ENCODE measurements around the gene NLRP14. TPM values are rescaled to one million over a fixed set of nuclear protein-coding genes. Genes with fewer than 3 reads are reported as not detected.

Gene NLRP14
- total and polyA plus RNA-seq, 2 of the 8 experiments (the other 6 are each of a cell fraction or from before 2014, with no cell fraction given), result 0.05 TPM; not detected in 1

DNA sequence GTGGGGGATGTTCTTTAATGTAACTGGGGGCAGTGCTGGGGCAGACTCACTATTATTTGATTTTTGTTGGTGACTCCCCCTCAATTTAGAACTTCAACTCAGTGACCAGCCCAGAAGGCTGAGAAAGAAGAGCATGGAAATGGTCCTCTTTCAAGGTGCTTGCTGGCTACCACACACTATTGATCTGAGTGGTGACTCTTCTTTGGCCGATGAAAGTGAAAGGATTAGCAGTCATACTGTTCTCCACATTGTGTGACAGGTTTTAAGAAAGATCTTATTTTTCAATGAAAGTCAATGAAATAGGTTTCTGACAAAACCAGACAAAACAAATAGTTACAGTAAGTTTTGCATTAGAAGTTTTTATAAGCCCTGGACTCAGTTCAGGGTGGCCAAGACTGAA, 29.9 kb downstream of the NLRP14 start:
- no peaks in the 10 kb centered on the region for H3K23me2 ChIP-seq (ENCODE audit: low read depth, low read length)
- 100% methylated on average over 1 of the region's 1 CpG; no CpG with 5 or more reads in 1 of the 2 experiments for WGBS, 2 experiments (ENCODE audit: extremely low coverage in 1 of 2, insufficient coverage in 1 of 2, insufficient read length in 1 of 2, insufficient replicate concordance in 2 of 2, low coverage in 1 of 2, low lambda C conversion rate in 2 of 2, missing lambda C conversion rate in 1 of 2)
- no peak overlapping the region for H2AK5ac ChIP-seq (ENCODE audit: low read depth, low read length)
- no peak overlapping the region for H3K27ac ChIP-seq (ENCODE audit: low read depth, low read length)
- no peak overlapping the region for H3K18ac ChIP-seq (ENCODE audit: extremely low read depth, low read length)
- H3K4me3 ChIP-seq (ENCODE audit: extremely low read depth in 1 of 4, insufficient read depth in 2 of 4, low read depth in 3 of 4, low read length in 4 of 4), result no peak overlapping the region
- no peak overlapping the region for H2BK15ac ChIP-seq (ENCODE audit: low read length)
- no peak overlapping the region for H4K8ac ChIP-seq (ENCODE audit: extremely low read depth, insufficient read depth, low read length)
- H2AFZ ChIP-seq (ENCODE audit: low read length), result no peak overlapping the region
- no peak overlapping the region for H2BK120ac ChIP-seq (replicated peaks; ENCODE audit: low read depth, low read length)
- no peaks in the 10 kb centered on the region for H3K36me3 ChIP-seq (ENCODE audit: control insufficient read depth in 2 of 4, insufficient read depth in 4 of 4, low read length in 3 of 4)
- no peaks in the 10 kb centered on the region for H3K4me1 ChIP-seq (replicated peaks in 1 of 4; ENCODE audit: control insufficient read depth in 3 of 4, insufficient read depth in 4 of 4, low read length in 3 of 4)
- no peaks in the 10 kb centered on the region for H4K20me1 ChIP-seq (replicated peaks in 1 of 2; ENCODE audit: control insufficient read depth in 1 of 2, insufficient read depth in 2 of 2, low read length in 2 of 2)
- H2BK12ac ChIP-seq (ENCODE audit: low read depth, low read length), result no peak overlapping the region
- ChIA-PET POLR2A (ENCODE audit: partially characterized antibody) (no interaction called here), CTCF (ENCODE audit: partially characterized antibody) (no interaction called here)
- no peaks in the 10 kb centered on the region for H3K79me2 ChIP-seq (ENCODE audit: control insufficient read depth in 1 of 2, insufficient read depth in 2 of 2, low read length in 2 of 2)
- DNase-seq (ENCODE audit: low read depth in 1 of 2, low spot score in 2 of 2), result no peak
- no peak overlapping the region for H3K9ac ChIP-seq (replicated peaks in 1 of 4; ENCODE audit: extremely low read depth in 1 of 4, low read depth in 3 of 4, low read length in 3 of 4)
- H3K4ac ChIP-seq (replicated peaks; ENCODE audit: insufficient read length, low read depth, low read length), result no peak overlapping the region
- H3K14ac ChIP-seq (ENCODE audit: insufficient read length), result no peak overlapping the region
- no peak for FAIRE-seq
- H3K27me3 ChIP-seq (replicated peaks in 1 of 4; ENCODE audit: control insufficient read depth in 3 of 4, extremely low read depth in 1 of 4, insufficient read depth in 3 of 4, low read length in 3 of 4), result no peaks in the 10 kb centered on the region
- no peak overlapping the region for H4K5ac ChIP-seq (ENCODE audit: insufficient read length, low read depth, low read length)
- no peak overlapping the region for H2BK20ac ChIP-seq (ENCODE audit: low read length)
- H3K56ac ChIP-seq (replicated peaks; ENCODE audit: insufficient read length, low read depth, low read length), result no peak overlapping the region
- H3K9me3 ChIP-seq (ENCODE audit: insufficient read depth in 2 of 2, low read depth in 1 of 2, low read length in 1 of 2), result no peaks in the 10 kb centered on the region
- H3K23ac ChIP-seq (ENCODE audit: insufficient read length), result no peak overlapping the region
- H3K79me1 ChIP-seq (ENCODE audit: low read depth, low read length), result no peaks in the 10 kb centered on the region
- H3K4me2 ChIP-seq (ENCODE audit: insufficient read depth in 1 of 2, low read depth in 2 of 2, low read length in 2 of 2), result no peak overlapping the region
- no peak overlapping the region for H2BK5ac ChIP-seq (ENCODE audit: low read depth, low read length)
- no peak overlapping the region for H4K91ac ChIP-seq (replicated peaks; ENCODE audit: insufficient read length, low read length)
- TF ChIP-seq SIN3A (conservative IDR thresholded peaks at IDR 0.05 in 1 of 2, IDR thresholded peaks at IDR 0.05 in 1 of 2; ENCODE audit: low read depth in 1 of 2, low read length in 2 of 2), result no peak
- TF ChIP-seq GTF2F1 (IDR thresholded peaks at IDR 0.05; ENCODE audit: borderline replicate concordance, low read depth, low read length), result no peak
- no peak for TF ChIP-seq TEAD4 (IDR thresholded peaks at IDR 0.05; ENCODE audit: low read depth, low read length)
- TF ChIP-seq KDM1A (IDR thresholded peaks at IDR 0.05; ENCODE audit: borderline replicate concordance, low read length), result no peak
- TF ChIP-seq, protein P1, sequence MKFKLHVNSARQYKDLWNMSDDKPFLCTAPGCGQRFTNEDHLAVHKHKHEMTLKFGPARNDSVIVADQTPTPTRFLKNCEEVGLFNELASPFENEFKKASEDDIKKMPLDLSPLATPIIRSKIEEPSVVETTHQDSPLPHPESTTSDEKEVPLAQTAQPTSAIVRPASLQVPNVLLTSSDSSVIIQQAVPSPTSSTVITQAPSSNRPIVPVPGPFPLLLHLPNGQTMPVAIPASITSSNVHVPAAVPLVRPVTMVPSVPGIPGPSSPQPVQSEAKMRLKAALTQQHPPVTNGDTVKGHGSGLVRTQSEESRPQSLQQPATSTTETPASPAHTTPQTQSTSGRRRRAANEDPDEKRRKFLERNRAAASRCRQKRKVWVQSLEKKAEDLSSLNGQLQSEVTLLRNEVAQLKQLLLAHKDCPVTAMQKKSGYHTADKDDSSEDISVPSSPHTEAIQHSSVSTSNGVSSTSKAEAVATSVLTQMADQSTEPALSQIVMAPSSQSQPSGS (IDR thresholded peaks at IDR 0.05; ENCODE audit: low read length), result no peak
- no peak for TF ChIP-seq POLR2AphosphoS5 (IDR thresholded peaks at IDR 0.05; ENCODE audit: low read depth, low read length)
- no peak for TF ChIP-seq TBP (IDR thresholded peaks at IDR 0.05; ENCODE audit: low read depth, low read length)
- TF ChIP-seq, protein P2, sequence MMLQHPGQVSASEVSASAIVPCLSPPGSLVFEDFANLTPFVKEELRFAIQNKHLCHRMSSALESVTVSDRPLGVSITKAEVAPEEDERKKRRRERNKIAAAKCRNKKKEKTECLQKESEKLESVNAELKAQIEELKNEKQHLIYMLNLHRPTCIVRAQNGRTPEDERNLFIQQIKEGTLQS (IDR thresholded peaks at IDR 0.05; ENCODE audit: insufficient read depth, low read depth, low read length), result no peak
- no peak for TF ChIP-seq CTBP2 (IDR thresholded peaks at IDR 0.05; ENCODE audit: borderline replicate concordance, insufficient read depth, insufficient read length, low read length)
- TF ChIP-seq SP2 (IDR thresholded peaks at IDR 0.05; ENCODE audit: low read length), result no peak
- TF ChIP-seq RFX5 (IDR thresholded peaks at IDR 0.05; ENCODE audit: borderline replicate concordance, low read depth, low read length), result no peak
- TF ChIP-seq PHF8 (conservative IDR thresholded peaks at IDR 0.05; ENCODE audit: low read depth, low read length), result no peak
